ENCODE results near the gene TMEM72.

The TMEM72 gene

GRCh38 chr10:44922796-44923545 is 11.8 kb downstream of the TMEM72 start:
- DNase-seq (ENCODE audit: low read depth), result no peak
- no peak for TF ChIP-seq CTCF (IDR thresholded peaks at IDR 0.05; ENCODE audit: insufficient read depth, low read depth, low read length, missing control alignments)
- no peak overlapping the region for H3K4me3 ChIP-seq (ENCODE audit: low read depth, low read length)

DNA sequence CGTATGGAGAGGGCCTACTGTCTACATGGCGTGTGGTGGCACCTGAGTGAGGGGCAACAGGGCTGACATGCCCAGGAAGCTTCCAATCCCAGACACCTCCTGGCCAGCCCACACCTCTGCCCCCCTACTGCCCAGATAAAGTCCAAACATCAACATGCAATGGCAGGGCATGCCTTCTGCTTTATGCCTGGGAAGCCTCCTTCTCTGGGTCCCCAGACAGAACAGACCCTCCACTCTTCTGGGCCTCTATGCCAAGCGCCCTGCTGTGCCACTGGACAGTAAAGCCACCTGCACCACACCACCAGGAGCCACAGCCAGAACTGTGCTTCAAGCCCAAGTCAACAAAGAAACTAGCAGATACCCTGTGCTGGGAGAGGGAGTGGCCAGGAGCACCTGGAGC is 12.5 kb downstream of the TMEM72 start:
- DNase-seq (ENCODE audit: low read depth), result no peak
- H3K4me3 ChIP-seq (ENCODE audit: low read depth, low read length), result no peak overlapping the region
- TF ChIP-seq CTCF (IDR thresholded peaks at IDR 0.05; ENCODE audit: insufficient read depth, low read depth, low read length, missing control alignments), result no peak

DNA sequence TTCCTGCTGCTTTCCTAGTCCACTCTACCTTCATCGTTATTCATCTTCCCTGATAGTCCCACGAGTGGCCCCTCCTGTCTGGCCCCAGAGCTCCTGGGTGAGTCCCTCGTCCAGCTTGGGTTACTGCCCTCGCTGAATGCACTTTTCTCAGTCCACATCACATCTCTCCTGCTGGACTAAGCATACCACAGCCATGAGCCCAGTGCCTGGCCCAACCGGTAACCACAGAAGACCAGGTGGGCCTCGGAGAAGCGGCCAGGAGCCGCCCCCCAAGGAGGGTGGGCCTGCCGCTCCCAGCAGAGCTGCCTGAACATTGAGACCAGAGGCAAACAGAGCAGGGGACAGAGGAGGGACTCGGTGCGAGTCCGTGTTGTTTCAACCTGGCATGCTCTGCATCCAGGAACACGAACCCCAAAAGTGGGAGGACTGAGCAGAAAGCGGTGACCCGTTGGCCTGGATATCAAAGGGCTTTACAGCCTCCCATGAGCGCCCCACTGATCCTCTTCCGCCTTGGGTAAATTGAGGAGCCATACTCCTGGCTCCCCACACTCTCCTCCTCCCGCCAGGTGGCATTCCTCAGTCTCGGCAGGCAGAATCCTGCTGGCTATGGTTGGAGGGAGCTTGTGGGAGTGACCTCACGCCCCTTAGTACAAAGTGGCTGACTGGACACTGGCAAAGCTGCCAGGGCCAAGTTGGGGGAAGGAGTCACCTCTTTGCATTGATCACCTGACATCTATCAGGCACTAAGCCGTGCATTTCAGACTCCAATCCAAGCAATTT is 13.3 kb downstream of the TMEM72 start:
- TF ChIP-seq CTCF (IDR thresholded peaks at IDR 0.05; ENCODE audit: insufficient read depth, low read depth, low read length, missing control alignments), result no peak
- H3K4me3 ChIP-seq (ENCODE audit: low read depth, low read length), result no peak overlapping the region
- DNase-seq (ENCODE audit: low read depth), result no peak

DNA sequence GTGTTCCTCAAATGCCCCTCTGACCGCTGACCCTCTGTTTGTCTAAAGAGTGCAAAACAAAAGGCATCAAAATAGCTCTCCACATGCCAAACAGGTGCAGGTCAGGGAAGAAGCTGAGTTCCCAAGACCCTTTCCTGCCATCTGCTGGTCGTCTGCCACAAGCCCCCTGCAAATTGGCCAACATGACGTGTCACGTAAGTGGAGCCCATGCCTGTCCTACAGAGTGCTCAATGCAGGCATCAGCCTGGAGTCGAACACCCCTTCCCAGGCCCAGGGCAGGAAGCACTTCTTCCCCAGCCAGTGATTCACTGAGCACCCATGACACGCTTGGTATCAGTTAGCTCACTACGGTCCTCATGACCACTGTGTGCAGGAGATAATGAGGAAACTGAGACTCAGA is 14.1 kb downstream of the TMEM72 start:
- DNase-seq (ENCODE audit: low read depth), result peak; percentile 37
- peak; percentile 18 for TF ChIP-seq CTCF (IDR thresholded peaks at IDR 0.05; ENCODE audit: insufficient read depth, low read depth, low read length, missing control alignments)

DNA sequence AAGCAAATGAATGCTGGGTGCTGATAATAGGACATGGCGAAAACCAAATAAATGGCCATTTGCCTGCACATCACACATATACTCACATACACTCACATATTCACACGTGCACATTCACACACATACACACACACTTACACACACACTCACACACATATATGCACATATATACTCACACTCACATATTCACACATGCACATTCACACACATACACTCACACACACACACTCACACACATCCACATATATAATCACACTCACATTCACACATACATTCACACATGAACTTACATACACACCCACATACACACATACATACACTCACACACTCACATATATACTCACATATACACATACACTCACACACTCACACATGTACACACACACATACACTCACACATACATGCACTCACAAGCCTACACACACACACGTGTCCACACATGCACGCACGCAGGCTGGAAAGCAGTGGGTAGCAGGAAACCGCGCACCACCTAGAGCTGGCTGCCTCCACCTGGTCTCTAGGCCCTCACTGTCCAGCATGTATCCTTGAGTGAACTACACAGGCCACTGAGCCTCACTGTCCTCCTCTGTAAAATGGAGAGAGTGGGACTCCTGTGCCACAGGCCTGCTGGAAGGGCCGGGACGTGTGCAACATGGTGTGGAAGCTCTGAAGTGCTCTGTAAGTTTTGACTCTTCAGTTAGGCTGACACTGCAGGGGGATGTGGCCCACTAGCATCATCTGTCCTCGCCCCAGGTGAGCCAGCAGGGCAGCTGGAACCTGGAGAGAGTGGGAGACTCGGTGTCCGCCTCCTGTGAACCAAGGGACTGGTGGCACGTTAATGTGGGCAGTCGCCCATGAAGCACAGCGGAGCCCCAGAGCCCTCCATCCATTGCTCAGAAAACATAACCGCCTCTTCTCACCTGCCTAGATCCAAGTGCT is 14.9 kb downstream of the TMEM72 start:
- DNase-seq (ENCODE audit: low read depth), result no peak
- TF ChIP-seq CTCF (IDR thresholded peaks at IDR 0.05; ENCODE audit: insufficient read depth, low read depth, low read length, missing control alignments), result no peak
- H3K4me3 ChIP-seq (ENCODE audit: low read depth, low read length), result no peak overlapping the region

More for the DNA sequence above, 14.1 kb downstream of the TMEM72 start:
- H3K4me3 ChIP-seq (ENCODE audit: low read depth, low read length), result no peak overlapping the region

- no peak overlapping the region for H3K4me3 ChIP-seq (ENCODE audit: low read depth, low read length)
- no peak for TF ChIP-seq CTCF (IDR thresholded peaks at IDR 0.05; ENCODE audit: insufficient read depth, low read depth, low read length, missing control alignments)
- no peak for DNase-seq (ENCODE audit: low read depth)
Measured at GRCh38 chr10:44926751-44927351, 15.7 kb downstream of the TMEM72 start.

Measured in GM12865 (cell line).